Effector memory CD4-positive, alpha-beta T cell (primary cell): ENCODE results near the gene RASGRP2.

Experiments
- DNase-seq, 3 donors: peaks; one replicate each; pipeline ENCODE4 v3.0.0-alpha.2; 2020
- H3K27ac ChIP-seq: 2 replicates; pipeline ENCODE4 v1.7.0; 2013; ENCODE audit warnings: mild to moderate bottlenecking, low read length, moderate library complexity; ENCODE audit not compliant: insufficient read depth, poor library complexity, severe bottlenecking
- H3K27me3 ChIP-seq: replicated peaks from 2 replicates; pipeline ENCODE4 v1.7.0; 2013; ENCODE audit warnings: mild to moderate bottlenecking, low read length; ENCODE audit not compliant: insufficient read depth, control insufficient read depth, poor library complexity, severe bottlenecking
- H3K36me3 ChIP-seq: 2 replicates; pipeline ENCODE4 v1.7.0; 2013; ENCODE audit warnings: mild to moderate bottlenecking, low read length, moderate library complexity; ENCODE audit not compliant: control insufficient read depth, insufficient read depth
- H3K4me1 ChIP-seq: 2 replicates; pipeline ENCODE4 v1.7.0; 2013; ENCODE audit warnings: low read length, mild to moderate bottlenecking; ENCODE audit not compliant: control insufficient read depth, insufficient read depth, poor library complexity, severe bottlenecking
- H3K4me3 ChIP-seq: 2 replicates; pipeline ENCODE4 v1.7.0; 2013; ENCODE audit warnings: low read length, low read depth, mild to moderate bottlenecking; ENCODE audit not compliant: insufficient read depth, poor library complexity, severe bottlenecking
- H3K9me3 ChIP-seq: 2 replicates; pipeline ENCODE4 v1.7.0; 2013; ENCODE audit warnings: mild to moderate bottlenecking, low read length, moderate library complexity; ENCODE audit not compliant: control insufficient read depth
- total RNA-seq, 3 donors: gene quantifications; one replicate each; lab custom pipeline; 2026; lab: John Stamatoyannopoulos, UW

The RASGRP2 gene
- total RNA-seq: 449 to 599 (median 594) reads per million in 3 donors

- Histone ChIP-seq H3K27me3 (no peaks in the 10 kb centered on the region), H3K4me1 (peaks cover 25% of the 10 kb centered on the region), H3K9me3 (no peaks in the 10 kb centered on the region), H3K36me3 (peaks cover 31% of the 10 kb centered on the region), H3K27ac (peak within 1 kb of the TSS; percentile 98), H3K4me3 (peak within 1 kb of the TSS; percentile 76)
- peak; percentile 72 to 77 (median 74) for DNase-seq
Measured at GRCh38 chr11:64743591-64744543, at the start of gene RASGRP2. Gene RASGRP2 (minus strand): TSS chr11:64744142. CDS start chr11:64742866, 1,276 bp downstream.

- DNase-seq: no peak
- H3K4me1 ChIP-seq: no peaks in the 10 kb centered on the region
- H3K9me3 ChIP-seq: no peaks in the 10 kb centered on the region
- no peak overlapping the region for H3K27ac ChIP-seq
- H3K4me3 ChIP-seq: no peak overlapping the region
- no peaks in the 10 kb centered on the region for H3K27me3 ChIP-seq
- peaks cover 66% of the 10 kb centered on the region for H3K36me3 ChIP-seq
Measured at GRCh38 chr11:64792482-64792881, 48.5 kb upstream of the RASGRP2 start.

GRCh38 chr11:64791781-64792291 lies 47.9 kb upstream of the RASGRP2 start:
- no peak for DNase-seq
- H3K27me3 ChIP-seq: no peaks in the 10 kb centered on the region
- H3K9me3 ChIP-seq: no peaks in the 10 kb centered on the region
- no peak overlapping the region for H3K4me3 ChIP-seq
- peaks cover 59% of the 10 kb centered on the region for H3K36me3 ChIP-seq
- H3K27ac ChIP-seq: no peak overlapping the region
- no peaks in the 10 kb centered on the region for H3K4me1 ChIP-seq

- Histone ChIP-seq H3K27ac (no peak overlapping the region), H3K4me1 (no peaks in the 10 kb centered on the region), H3K9me3 (no peaks in the 10 kb centered on the region), H3K36me3 (peaks cover 45% of the 10 kb centered on the region), H3K27me3 (no peaks in the 10 kb centered on the region), H3K4me3 (no peak overlapping the region)
- DNase-seq: no peak
Measured at GRCh38 chr11:64790205-64791095, 46.5 kb upstream of the RASGRP2 start.

- H3K36me3 ChIP-seq: peaks cover 45% of the 10 kb centered on the region
- H3K4me1 ChIP-seq: no peaks in the 10 kb centered on the region
- H3K9me3 ChIP-seq: no peaks in the 10 kb centered on the region
- no peak overlapping the region for H3K27ac ChIP-seq
- DNase-seq: no peak
- no peaks in the 10 kb centered on the region for H3K27me3 ChIP-seq
- no peak overlapping the region for H3K4me3 ChIP-seq
Measured at GRCh38 chr11:64789331-64790204, 45.6 kb upstream of the RASGRP2 start.

GRCh38 chr11:64788321-64789215 lies 44.6 kb upstream of the RASGRP2 start:
- Histone ChIP-seq H3K36me3 (peaks cover 40% of the 10 kb centered on the region), H3K27me3 (no peaks in the 10 kb centered on the region), H3K4me3 (no peak overlapping the region), H3K9me3 (no peaks in the 10 kb centered on the region), H3K27ac (no peak overlapping the region), H3K4me1 (no peaks in the 10 kb centered on the region)
- DNase-seq: no peak

- peaks cover 38% of the 10 kb centered on the region for H3K36me3 ChIP-seq
- peak in 2 of 3 donors; percentile 25 to 39 for DNase-seq
- H3K4me1 ChIP-seq: no peaks in the 10 kb centered on the region
- no peaks in the 10 kb centered on the region for H3K27me3 ChIP-seq
- no peak overlapping the region for H3K27ac ChIP-seq
- no peaks in the 10 kb centered on the region for H3K9me3 ChIP-seq
- no peak overlapping the region for H3K4me3 ChIP-seq
Measured at GRCh38 chr11:64787526-64788320, 43.8 kb upstream of the RASGRP2 start.

GRCh38 chr11:64786308-64786707 lies 42.4 kb upstream of the RASGRP2 start:
- Histone ChIP-seq H3K4me3 (no peak overlapping the region), H3K9me3 (no peaks in the 10 kb centered on the region), H3K36me3 (peaks cover 27% of the 10 kb centered on the region), H3K27me3 (no peaks in the 10 kb centered on the region), H3K4me1 (no peaks in the 10 kb centered on the region), H3K27ac (no peak overlapping the region)
- no peak for DNase-seq
